Fibroblast of lung (primary cell): ENCODE measurements around the gene EIF3B. TPM values are rescaled to one million over a fixed set of nuclear protein-coding genes. Genes with fewer than 3 reads are reported as not detected.

Experiments
- DNase-seq, 2 donors: peaks; one replicate each; pipeline versions ENCODE4 v3.0.0 to v3.0.0-alpha.2; 2010; ENCODE audit warnings: low read depth in 2 of 2
- H2AFZ ChIP-seq: 2 replicates; pipeline ENCODE4 v1.5.1; 2012; ENCODE audit warnings: low read length, control low read depth, inconsistent platforms
- H3K27ac ChIP-seq: 2 replicates; pipeline ENCODE4 v1.5.1; 2011; ENCODE audit warnings: low read length, control low read depth; ENCODE audit not compliant: insufficient read depth
- H3K27me3 ChIP-seq: 2 replicates; pipeline ENCODE4 v1.5.1; 2011; ENCODE audit warnings: mild to moderate bottlenecking, low read length; ENCODE audit not compliant: control insufficient read depth, insufficient read depth
- H3K36me3 ChIP-seq: 2 replicates; pipeline ENCODE4 v1.5.1; 2011; ENCODE audit warnings: low read length; ENCODE audit not compliant: control insufficient read depth, insufficient read depth
- H3K4me1 ChIP-seq: 2 replicates; pipeline ENCODE4 v1.5.1; 2011; ENCODE audit warnings: low read length; ENCODE audit not compliant: control insufficient read depth, insufficient read depth; ENCODE audit errors: extremely low read depth
- H3K4me2 ChIP-seq: 2 replicates; pipeline ENCODE4 v1.5.1; 2011; ENCODE audit warnings: low read length, control low read depth; ENCODE audit not compliant: insufficient read depth; ENCODE audit errors: extremely low read depth
- H3K4me3 ChIP-seq, 4 experiments: fragments of 200-600 bp in 1 of 4; sonication (generic) in 1 of 4; replicated peaks in 1 of 4; 2 replicates each; pipeline ENCODE4 v1.5.1; 2011 to 2016; ENCODE audit warnings: low read length in 4 of 4, low read depth in 3 of 4, mild to moderate bottlenecking in 3 of 4, control low read depth in 2 of 4, inconsistent platforms in 1 of 4, mixed read lengths in 1 of 4; ENCODE audit not compliant: insufficient read depth in 1 of 4; ENCODE audit errors: control extremely low read depth in 1 of 4
- H3K79me2 ChIP-seq: 2 replicates; pipeline ENCODE4 v1.5.1; 2012; ENCODE audit warnings: mild to moderate bottlenecking, low read length, inconsistent platforms; ENCODE audit not compliant: control insufficient read depth, insufficient read depth
- H3K9ac ChIP-seq: 2 replicates; pipeline ENCODE4 v1.5.1; 2011; ENCODE audit warnings: mild to moderate bottlenecking, low read length, control low read depth; ENCODE audit not compliant: insufficient read depth
- H3K9me3 ChIP-seq: 2 replicates; pipeline ENCODE4 v1.5.1; 2012; ENCODE audit warnings: low read depth, low read length; ENCODE audit not compliant: control insufficient read depth, insufficient read depth
- H4K20me1 ChIP-seq: 2 replicates; pipeline ENCODE4 v1.5.1; 2011; ENCODE audit warnings: low read length; ENCODE audit not compliant: control insufficient read depth, insufficient read depth; ENCODE audit errors: extremely low read depth
- EZH2 ChIP-seq: IDR thresholded peaks from 2 replicates; pipeline ENCODE4 v1.5.1; 2012; ENCODE audit warnings: low read length, control low read depth, mild to moderate bottlenecking; ENCODE audit errors: missing control alignments
- polyA plus RNA-seq, 2 donors: library from polyadenylated mRNA; depleted of rRNA in 1 of 2; stranded (reverse) in 1 of 2; unstranded in 1 of 2; fragments of >200 nt; gene quantifications; 2 replicates each; pipeline ENCODE4 v1.2.1, GENCODE V29; 2011 to 2012; ENCODE audit warnings: missing spikeins in 1 of 2
- total RNA-seq: library from RNA; depleted of rRNA; stranded (reverse); fragments of >200 nt; gene quantifications from 2 replicates; pipeline ENCODE4 v1.2.1, GENCODE V29; 2014
- TF ChIP-seq, protein P1 (sequence below), 2 donors: IDR thresholded peaks in 1 of 2; conservative IDR thresholded peaks in 1 of 2; 1 replicate in 1 of 2; 2 replicates in 1 of 2; pipeline ENCODE4 v1.5.1; 2011 to 2012; ENCODE audit warnings: low read length in 2 of 2, control low read depth in 1 of 2, inconsistent platforms in 1 of 2, low read depth in 1 of 2, mild to moderate bottlenecking in 1 of 2

EIF3B gene
- total and polyA plus RNA-seq, 2 donors (not counting 1 experiment from before 2014, with no cell fraction given) = 92.8 to 133 TPM

DNA sequence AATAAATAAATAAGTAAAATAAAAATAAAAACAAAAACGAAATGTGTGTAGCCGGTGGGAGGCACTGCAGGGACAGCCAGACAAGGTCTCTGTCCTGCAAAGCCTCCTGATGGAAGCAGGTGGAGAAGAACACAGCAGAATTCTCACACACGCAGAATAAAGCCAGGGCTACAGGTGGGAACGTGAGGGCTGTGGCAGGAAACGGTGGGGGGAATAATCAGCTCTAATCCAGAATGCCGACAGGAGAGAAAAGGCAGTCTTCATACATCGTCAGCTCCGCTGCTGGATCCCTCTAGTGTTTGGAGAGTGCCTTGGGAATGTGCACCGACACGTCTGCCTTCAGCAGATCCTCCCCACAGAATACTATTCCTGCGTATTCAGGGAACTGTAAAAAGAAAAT is 33.6 kb upstream of the EIF3B start:
- Histone ChIP-seq H3K4me3 (no peak overlapping the region), H3K79me2 (no peaks in the 10 kb centered on the region), H3K4me1 (no peaks in the 10 kb centered on the region), H3K4me2 (no peak overlapping the region), H3K27me3 (no peaks in the 10 kb centered on the region), H3K9me3 (no peaks in the 10 kb centered on the region), H3K27ac (no peak overlapping the region), H2AFZ (no peak overlapping the region), H3K36me3 (no peaks in the 10 kb centered on the region), H4K20me1 (no peaks in the 10 kb centered on the region), H3K9ac (no peak overlapping the region)
- no peak for TF ChIP-seq EZH2
- TF ChIP-seq, protein P1, sequence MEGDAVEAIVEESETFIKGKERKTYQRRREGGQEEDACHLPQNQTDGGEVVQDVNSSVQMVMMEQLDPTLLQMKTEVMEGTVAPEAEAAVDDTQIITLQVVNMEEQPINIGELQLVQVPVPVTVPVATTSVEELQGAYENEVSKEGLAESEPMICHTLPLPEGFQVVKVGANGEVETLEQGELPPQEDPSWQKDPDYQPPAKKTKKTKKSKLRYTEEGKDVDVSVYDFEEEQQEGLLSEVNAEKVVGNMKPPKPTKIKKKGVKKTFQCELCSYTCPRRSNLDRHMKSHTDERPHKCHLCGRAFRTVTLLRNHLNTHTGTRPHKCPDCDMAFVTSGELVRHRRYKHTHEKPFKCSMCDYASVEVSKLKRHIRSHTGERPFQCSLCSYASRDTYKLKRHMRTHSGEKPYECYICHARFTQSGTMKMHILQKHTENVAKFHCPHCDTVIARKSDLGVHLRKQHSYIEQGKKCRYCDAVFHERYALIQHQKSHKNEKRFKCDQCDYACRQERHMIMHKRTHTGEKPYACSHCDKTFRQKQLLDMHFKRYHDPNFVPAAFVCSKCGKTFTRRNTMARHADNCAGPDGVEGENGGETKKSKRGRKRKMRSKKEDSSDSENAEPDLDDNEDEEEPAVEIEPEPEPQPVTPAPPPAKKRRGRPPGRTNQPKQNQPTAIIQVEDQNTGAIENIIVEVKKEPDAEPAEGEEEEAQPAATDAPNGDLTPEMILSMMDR (conservative IDR thresholded peaks at IDR 0.05 in 1 of 2, IDR thresholded peaks at IDR 0.05 in 1 of 2; ENCODE audit: low read depth in 1 of 2, low read length in 2 of 2) = peak in 1 of 2 donors; percentile 41
- peak; percentile 14 to 32 for DNase-seq

GRCh38 chr7:2325162-2325561 is 29.5 kb upstream of the EIF3B start:
- TF ChIP-seq, protein P1 (conservative IDR thresholded peaks at IDR 0.05 in 1 of 2, IDR thresholded peaks at IDR 0.05 in 1 of 2; ENCODE audit: low read depth in 1 of 2, low read length in 2 of 2) = no peak
- no peak for TF ChIP-seq EZH2

DNA sequence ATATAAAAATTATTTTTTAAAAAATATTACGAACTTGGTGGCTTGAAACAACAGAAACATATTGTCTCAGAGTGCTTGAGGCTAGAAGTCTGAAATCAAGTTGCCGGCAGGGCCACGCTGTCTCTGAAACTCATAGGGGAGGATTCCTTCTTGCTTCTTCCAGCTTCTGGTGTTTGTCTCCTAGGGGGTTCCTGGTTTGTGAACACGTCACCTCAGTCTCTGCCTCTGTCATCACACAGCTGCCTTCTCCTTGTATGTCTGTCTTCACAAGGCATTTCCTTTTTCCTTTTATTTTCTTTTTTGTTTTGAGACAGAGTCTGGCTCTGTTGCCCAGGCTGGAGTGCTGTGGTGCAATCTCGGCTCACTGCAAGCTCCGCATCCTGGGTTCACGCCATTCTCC is 27.7 kb upstream of the EIF3B start:
- no peak for DNase-seq
- Histone ChIP-seq H3K9ac (no peak overlapping the region), H3K4me2 (no peak overlapping the region), H3K27me3 (no peaks in the 10 kb centered on the region), H3K4me3 (no peak overlapping the region), H3K4me1 (no peaks in the 10 kb centered on the region), H2AFZ (no peak overlapping the region), H3K36me3 (no peaks in the 10 kb centered on the region), H3K27ac (no peak overlapping the region), H4K20me1 (no peaks in the 10 kb centered on the region), H3K79me2 (no peaks in the 10 kb centered on the region), H3K9me3 (no peaks in the 10 kb centered on the region)
- TF ChIP-seq EZH2 = no peak
- TF ChIP-seq, protein P1 (conservative IDR thresholded peaks at IDR 0.05 in 1 of 2, IDR thresholded peaks at IDR 0.05 in 1 of 2; ENCODE audit: low read depth in 1 of 2, low read length in 2 of 2) = no peak

More at GRCh38 chr7:2325162-2325561, 29.5 kb upstream of the EIF3B start:
- H3K9me3 ChIP-seq = no peaks in the 10 kb centered on the region
- no peak overlapping the region for H3K4me2 ChIP-seq
- no peak overlapping the region for H2AFZ ChIP-seq
- H3K36me3 ChIP-seq = no peaks in the 10 kb centered on the region
- no peak overlapping the region for H3K27ac ChIP-seq
- no peak overlapping the region for H3K4me3 ChIP-seq
- H3K4me1 ChIP-seq = no peaks in the 10 kb centered on the region
- DNase-seq = no peak
- no peaks in the 10 kb centered on the region for H4K20me1 ChIP-seq
- H3K27me3 ChIP-seq = no peaks in the 10 kb centered on the region
- no peaks in the 10 kb centered on the region for H3K79me2 ChIP-seq
- H3K9ac ChIP-seq = no peak overlapping the region
